ENCODE results near the gene TIMM17A.
"Not testable (repeated sequence)": the region's sequence is repeated elsewhere in the genome, so short reads cannot be mapped to it uniquely, and the experiment has no call there.

TIMM17A gene

DNA sequence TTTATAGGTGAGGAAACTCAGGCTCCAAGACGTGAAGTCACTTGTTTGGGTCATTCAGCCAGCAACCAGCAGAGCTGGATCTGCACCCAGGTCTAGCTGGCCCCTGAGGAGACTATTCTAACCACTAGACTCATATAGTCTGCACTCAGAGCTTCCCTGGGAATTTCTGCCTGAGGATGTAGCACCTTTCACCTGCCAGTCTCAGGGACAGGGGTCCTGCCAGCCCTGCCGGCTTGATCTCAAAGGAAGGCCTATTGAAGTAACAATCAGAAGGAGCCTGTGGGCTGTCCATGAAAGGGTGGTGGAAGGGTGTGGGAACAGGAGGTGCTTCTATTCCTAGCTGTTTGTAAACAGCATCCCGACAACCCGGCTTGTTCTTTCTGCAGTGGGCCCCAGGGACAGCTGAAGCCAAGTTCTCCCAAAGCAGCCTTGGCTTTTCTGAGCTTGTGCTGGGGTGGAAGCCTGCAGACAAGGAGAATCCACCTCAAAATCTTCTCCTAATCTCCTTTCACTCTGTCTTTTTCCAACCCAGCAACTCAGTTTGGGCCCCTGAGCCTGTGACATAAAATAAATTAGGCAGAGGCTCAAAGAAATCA, 16.8 kb upstream of the TIMM17A start:
- no peak for DNase-seq (ENCODE audit: insufficient read length, low spot score)
- no peak for FAIRE-seq
- no peak for TF ChIP-seq SPI1 (IDR thresholded peaks at IDR 0.05; ENCODE audit: low read depth, low read length)
- no peak for TF ChIP-seq POLR2AphosphoS5 (IDR thresholded peaks at IDR 0.05; ENCODE audit: low read depth, low read length)
- no peak for TF ChIP-seq POU2F2 (IDR thresholded peaks at IDR 0.05; ENCODE audit: low read depth, low read length)
- TF ChIP-seq POLR2A (IDR thresholded peaks at IDR 0.05; ENCODE audit: low read depth, low read length): no peak
- no peak for TF ChIP-seq PAX5 (IDR thresholded peaks at IDR 0.05; ENCODE audit: insufficient read depth, low read length, severe bottlenecking)
- TF ChIP-seq TAF1 (IDR thresholded peaks at IDR 0.05; ENCODE audit: low read depth, low read length): no peak

DNA sequence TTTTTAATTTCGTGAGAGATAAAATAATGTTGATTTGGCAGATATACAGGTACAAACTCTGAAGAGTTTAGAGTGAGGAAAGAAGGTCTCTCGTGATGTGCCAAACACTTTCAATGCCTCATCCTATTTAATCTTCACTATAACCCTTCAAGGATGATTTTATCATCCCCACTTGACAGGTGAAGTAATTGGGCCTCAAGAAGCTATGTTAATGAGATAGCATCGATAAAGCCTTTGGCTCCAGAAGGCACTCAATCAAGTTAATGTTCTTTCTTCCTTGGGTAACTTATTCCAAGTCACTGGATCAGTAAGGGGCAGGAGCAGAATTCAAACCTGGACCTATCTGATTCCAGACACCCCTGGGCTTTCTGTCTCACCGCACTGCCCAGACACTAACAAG, 16.2 kb upstream of the TIMM17A start:
- DNase-seq (ENCODE audit: insufficient read length, low spot score) (no peak), FAIRE-seq (no peak)
- TF ChIP-seq POU2F2 (IDR thresholded peaks at IDR 0.05; ENCODE audit: low read depth, low read length) (no peak), POLR2AphosphoS5 (IDR thresholded peaks at IDR 0.05; ENCODE audit: low read depth, low read length) (no peak), PAX5 (IDR thresholded peaks at IDR 0.05; ENCODE audit: insufficient read depth, low read length, severe bottlenecking) (no peak), TAF1 (IDR thresholded peaks at IDR 0.05; ENCODE audit: low read depth, low read length) (no peak), POLR2A (IDR thresholded peaks at IDR 0.05; ENCODE audit: low read depth, low read length) (no peak), SPI1 (IDR thresholded peaks at IDR 0.05; ENCODE audit: low read depth, low read length) (no peak)

DNA sequence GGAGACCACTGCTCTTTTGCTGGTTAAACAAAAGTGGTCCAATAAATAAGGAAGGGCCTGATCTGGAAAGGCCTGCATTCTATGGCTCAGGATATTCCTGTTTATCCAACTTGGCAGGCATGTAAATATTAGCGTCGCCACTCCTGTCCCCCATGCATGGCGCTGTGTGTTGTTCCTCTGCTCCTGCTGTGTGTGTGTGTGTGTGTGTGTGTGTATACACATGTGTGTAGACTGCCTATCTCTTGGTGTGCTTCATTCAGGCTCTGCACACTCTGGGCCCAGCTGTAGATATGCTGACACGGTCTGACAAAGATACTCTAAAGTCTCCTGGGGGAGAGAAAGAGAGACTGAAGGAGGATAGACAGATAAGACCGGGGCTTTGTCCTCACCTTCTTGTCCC, 15.7 kb upstream of the TIMM17A start:
- FAIRE-seq (no peak), DNase-seq (ENCODE audit: insufficient read length, low spot score) (no peak)
- TF ChIP-seq POLR2AphosphoS5 (IDR thresholded peaks at IDR 0.05; ENCODE audit: low read depth, low read length) (no peak), POLR2A (IDR thresholded peaks at IDR 0.05; ENCODE audit: low read depth, low read length) (no peak), PAX5 (IDR thresholded peaks at IDR 0.05; ENCODE audit: insufficient read depth, low read length, severe bottlenecking) (no peak), TAF1 (IDR thresholded peaks at IDR 0.05; ENCODE audit: low read depth, low read length) (no peak), SPI1 (IDR thresholded peaks at IDR 0.05; ENCODE audit: low read depth, low read length) (no peak), POU2F2 (IDR thresholded peaks at IDR 0.05; ENCODE audit: low read depth, low read length) (no peak)

DNA sequence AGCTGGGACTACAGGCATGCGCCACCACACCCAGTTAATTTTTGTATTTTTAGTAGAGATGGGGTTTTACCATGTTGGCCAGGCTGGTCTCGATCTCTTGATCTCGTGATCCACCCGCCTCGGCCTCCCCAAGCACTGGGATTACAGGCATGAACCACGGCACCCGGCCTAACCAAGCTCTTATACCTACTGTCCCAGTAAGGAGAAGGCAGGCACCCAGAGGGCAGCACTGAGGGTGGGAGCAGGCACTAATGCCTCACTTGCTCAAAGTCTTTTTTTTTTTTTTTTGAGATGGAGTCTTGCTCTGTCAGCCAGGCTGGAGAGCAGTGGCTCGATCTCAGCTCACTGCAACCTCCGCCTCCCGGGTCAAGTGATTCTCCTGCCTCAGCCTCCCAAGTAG, 15.0 kb upstream of the TIMM17A start:
- FAIRE-seq; DNase-seq (ENCODE audit: insufficient read length, low spot score): not testable (repeated sequence)

DNA sequence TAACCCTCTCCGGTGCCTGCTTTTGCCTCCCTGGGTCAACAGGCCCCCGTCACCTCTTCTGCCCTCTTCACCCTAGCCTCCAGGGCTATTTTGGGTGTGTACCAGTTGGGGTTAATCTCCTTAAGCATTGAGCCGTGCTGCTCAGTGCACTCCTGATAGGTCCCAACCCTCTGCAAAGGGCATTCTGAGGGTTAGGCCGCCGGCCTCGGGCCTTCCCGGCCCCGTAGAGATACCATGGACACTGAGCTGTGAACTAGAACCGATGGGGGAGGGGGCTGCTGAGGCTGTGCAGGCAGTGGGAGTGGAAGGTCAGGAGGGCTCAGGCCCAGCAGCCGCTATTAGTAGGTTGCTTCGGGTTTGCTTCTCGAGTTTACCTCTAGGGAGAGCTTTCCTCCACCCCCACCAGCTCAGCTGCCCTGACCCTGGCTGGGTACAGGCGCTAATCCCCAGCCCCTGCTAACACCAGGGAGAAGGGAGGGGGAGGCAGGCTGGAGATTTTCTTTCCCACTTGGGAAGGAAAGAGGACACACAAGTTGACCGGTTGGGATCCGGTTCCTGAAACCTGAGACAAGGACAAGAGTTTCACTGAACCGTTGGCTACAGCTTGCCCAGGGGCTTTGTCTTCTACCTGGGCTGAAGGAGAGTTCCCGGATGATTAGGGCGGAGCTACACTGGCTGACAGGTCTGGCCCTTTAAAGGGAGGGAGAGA, 13.7 kb upstream of the TIMM17A start:
- no peak for FAIRE-seq
- no peak for TF ChIP-seq POLR2A (IDR thresholded peaks at IDR 0.05; ENCODE audit: low read depth, low read length)
- no peak for TF ChIP-seq SPI1 (IDR thresholded peaks at IDR 0.05; ENCODE audit: low read depth, low read length)
- no peak for TF ChIP-seq POLR2AphosphoS5 (IDR thresholded peaks at IDR 0.05; ENCODE audit: low read depth, low read length)
- no peak for TF ChIP-seq PAX5 (IDR thresholded peaks at IDR 0.05; ENCODE audit: insufficient read depth, low read length, severe bottlenecking)
- TF ChIP-seq TAF1 (IDR thresholded peaks at IDR 0.05; ENCODE audit: low read depth, low read length): no peak
- no peak for TF ChIP-seq POU2F2 (IDR thresholded peaks at IDR 0.05; ENCODE audit: low read depth, low read length)
- DNase-seq (ENCODE audit: insufficient read length, low spot score): no peak

DNA sequence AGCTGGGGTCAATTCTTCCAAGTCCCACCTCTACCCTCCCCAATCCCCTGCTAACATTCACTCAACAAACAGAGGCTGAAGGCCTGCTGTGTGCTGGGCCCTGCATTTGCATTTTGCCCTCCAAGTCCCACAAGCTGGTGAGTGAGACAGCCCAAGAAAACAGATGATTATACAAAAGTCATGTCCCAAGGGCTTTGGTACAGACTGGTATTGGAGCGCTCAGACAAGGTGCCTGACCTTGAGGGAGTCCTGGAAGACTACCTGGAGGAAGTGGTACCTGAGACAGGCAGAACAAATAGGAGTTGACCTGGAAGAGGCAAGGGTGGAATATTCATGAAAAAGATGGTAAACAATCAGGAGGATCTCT, 13.2 kb upstream of the TIMM17A start:
- TF ChIP-seq PAX5 (IDR thresholded peaks at IDR 0.05; ENCODE audit: insufficient read depth, low read length, severe bottlenecking): no peak
- no peak for TF ChIP-seq SPI1 (IDR thresholded peaks at IDR 0.05; ENCODE audit: low read depth, low read length)
- TF ChIP-seq POLR2AphosphoS5 (IDR thresholded peaks at IDR 0.05; ENCODE audit: low read depth, low read length): no peak
- no peak for TF ChIP-seq POU2F2 (IDR thresholded peaks at IDR 0.05; ENCODE audit: low read depth, low read length)
- TF ChIP-seq TAF1 (IDR thresholded peaks at IDR 0.05; ENCODE audit: low read depth, low read length): no peak
- TF ChIP-seq POLR2A (IDR thresholded peaks at IDR 0.05; ENCODE audit: low read depth, low read length): no peak
- FAIRE-seq (no peak), DNase-seq (ENCODE audit: insufficient read length, low spot score) (no peak)

DNA sequence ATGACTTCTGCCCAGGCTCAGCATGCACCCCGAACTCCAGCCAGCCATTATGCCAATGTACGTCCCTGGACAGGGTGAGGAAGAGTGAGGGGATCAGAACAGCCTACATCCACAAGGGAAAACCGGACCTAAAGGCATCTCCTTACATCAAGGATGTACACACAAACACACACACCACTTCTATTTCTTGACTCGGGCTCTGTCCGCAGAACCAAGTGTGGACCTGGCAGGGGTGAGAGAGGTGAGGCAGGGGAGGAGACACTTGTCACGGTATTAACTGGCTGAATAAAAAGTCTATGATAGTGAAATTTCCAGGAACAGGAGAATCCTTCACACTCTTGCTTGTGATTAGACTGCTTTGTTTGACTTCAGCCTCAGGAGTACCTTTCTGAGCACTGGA, 11.3 kb upstream of the TIMM17A start:
- no peak for TF ChIP-seq SPI1 (IDR thresholded peaks at IDR 0.05; ENCODE audit: low read depth, low read length)
- TF ChIP-seq TAF1 (IDR thresholded peaks at IDR 0.05; ENCODE audit: low read depth, low read length): no peak
- no peak for TF ChIP-seq PAX5 (IDR thresholded peaks at IDR 0.05; ENCODE audit: insufficient read depth, low read length, severe bottlenecking)
- TF ChIP-seq POLR2AphosphoS5 (IDR thresholded peaks at IDR 0.05; ENCODE audit: low read depth, low read length): no peak
- no peak for TF ChIP-seq POU2F2 (IDR thresholded peaks at IDR 0.05; ENCODE audit: low read depth, low read length)
- TF ChIP-seq POLR2A (IDR thresholded peaks at IDR 0.05; ENCODE audit: low read depth, low read length): no peak
- no peak for FAIRE-seq
- no peak for DNase-seq (ENCODE audit: insufficient read length, low spot score)

DNA sequence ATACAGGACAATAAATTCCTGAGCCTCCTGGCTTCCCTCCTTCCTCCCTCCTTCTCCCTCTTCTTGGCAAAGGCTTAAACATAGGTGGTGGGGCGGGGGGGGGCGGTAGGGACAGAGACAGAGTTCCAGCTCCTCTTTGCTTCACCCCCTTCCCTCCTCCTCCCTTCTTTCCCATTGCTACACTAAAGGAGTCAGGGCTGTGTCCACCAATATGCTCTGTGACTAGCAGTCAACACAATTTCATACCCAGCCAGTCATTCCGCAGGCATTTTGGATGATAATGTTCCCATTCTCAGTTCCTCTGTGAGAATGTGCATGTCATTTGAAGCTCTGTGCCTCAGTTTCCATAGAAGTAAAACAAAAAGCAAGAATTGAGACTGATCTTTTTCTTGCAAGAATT, 10.7 kb upstream of the TIMM17A start:
- FAIRE-seq (no peak), DNase-seq (ENCODE audit: insufficient read length, low spot score) (no peak)
- no peak for TF ChIP-seq POLR2A (IDR thresholded peaks at IDR 0.05; ENCODE audit: low read depth, low read length)
- no peak for TF ChIP-seq POU2F2 (IDR thresholded peaks at IDR 0.05; ENCODE audit: low read depth, low read length)
- no peak for TF ChIP-seq PAX5 (IDR thresholded peaks at IDR 0.05; ENCODE audit: insufficient read depth, low read length, severe bottlenecking)
- no peak for TF ChIP-seq POLR2AphosphoS5 (IDR thresholded peaks at IDR 0.05; ENCODE audit: low read depth, low read length)
- TF ChIP-seq TAF1 (IDR thresholded peaks at IDR 0.05; ENCODE audit: low read depth, low read length): no peak
- no peak for TF ChIP-seq SPI1 (IDR thresholded peaks at IDR 0.05; ENCODE audit: low read depth, low read length)

DNA sequence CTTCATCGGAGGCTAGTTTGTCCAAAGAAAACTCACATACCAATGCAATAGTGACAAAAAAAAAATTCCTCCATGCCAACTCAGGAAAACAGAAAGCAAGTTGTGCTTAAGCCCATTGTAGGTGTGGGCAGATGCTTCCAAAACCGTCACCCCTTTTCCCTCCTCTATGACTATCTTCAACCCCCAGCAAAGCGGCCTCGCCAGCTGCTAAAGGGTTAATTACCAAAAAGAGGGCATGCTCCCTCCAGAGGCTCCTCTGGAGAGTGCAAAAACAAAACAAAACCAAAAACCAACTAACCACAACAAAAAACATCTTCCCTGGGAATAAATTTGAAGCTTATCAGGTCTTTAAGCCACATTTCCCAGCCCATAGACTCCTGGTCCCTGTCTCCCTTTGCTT, 10.1 kb upstream of the TIMM17A start:
- DNase-seq (ENCODE audit: insufficient read length, low spot score) (no peak), FAIRE-seq (no peak)
- TF ChIP-seq PAX5 (IDR thresholded peaks at IDR 0.05; ENCODE audit: insufficient read depth, low read length, severe bottlenecking) (no peak), POLR2AphosphoS5 (IDR thresholded peaks at IDR 0.05; ENCODE audit: low read depth, low read length) (no peak), POU2F2 (IDR thresholded peaks at IDR 0.05; ENCODE audit: low read depth, low read length) (no peak), SPI1 (IDR thresholded peaks at IDR 0.05; ENCODE audit: low read depth, low read length) (no peak), POLR2A (IDR thresholded peaks at IDR 0.05; ENCODE audit: low read depth, low read length) (no peak), TAF1 (IDR thresholded peaks at IDR 0.05; ENCODE audit: low read depth, low read length) (no peak)

DNA sequence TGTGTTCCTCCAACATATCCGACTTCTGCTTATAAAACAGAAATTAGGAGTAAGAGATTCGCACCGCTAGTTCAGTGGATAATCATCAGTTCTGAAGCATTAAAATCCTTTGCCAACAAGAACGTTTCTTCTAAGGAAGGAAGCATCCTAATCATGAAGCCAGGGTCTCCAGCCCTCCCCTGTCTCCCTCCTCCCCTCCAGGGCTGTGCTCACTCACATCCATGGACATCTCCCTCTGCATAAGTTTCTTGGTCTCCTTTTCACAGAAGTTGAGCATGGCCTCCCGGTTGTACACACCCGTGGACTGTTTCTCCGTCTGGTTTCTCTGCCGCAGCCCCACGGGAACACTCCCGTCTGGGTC, 9.5 kb upstream of the TIMM17A start:
- no peak for TF ChIP-seq PAX5 (IDR thresholded peaks at IDR 0.05; ENCODE audit: insufficient read depth, low read length, severe bottlenecking)
- TF ChIP-seq TAF1 (IDR thresholded peaks at IDR 0.05; ENCODE audit: low read depth, low read length): no peak
- TF ChIP-seq POU2F2 (IDR thresholded peaks at IDR 0.05; ENCODE audit: low read depth, low read length): no peak
- no peak for TF ChIP-seq POLR2AphosphoS5 (IDR thresholded peaks at IDR 0.05; ENCODE audit: low read depth, low read length)
- TF ChIP-seq SPI1 (IDR thresholded peaks at IDR 0.05; ENCODE audit: low read depth, low read length): no peak
- TF ChIP-seq POLR2A (IDR thresholded peaks at IDR 0.05; ENCODE audit: low read depth, low read length): no peak
- no peak for DNase-seq (ENCODE audit: insufficient read length, low spot score)
- no peak for FAIRE-seq

Data from GM12891 (cell line).